Measurements from ENCODE around the gene SYTL3. TPM values are rescaled to one million over a fixed set of nuclear protein-coding genes. Genes with fewer than 3 reads are reported as not detected.

Gene SYTL3
- total RNA-seq, 1 donor from 2014 or later: 0.77 TPM

DNA sequence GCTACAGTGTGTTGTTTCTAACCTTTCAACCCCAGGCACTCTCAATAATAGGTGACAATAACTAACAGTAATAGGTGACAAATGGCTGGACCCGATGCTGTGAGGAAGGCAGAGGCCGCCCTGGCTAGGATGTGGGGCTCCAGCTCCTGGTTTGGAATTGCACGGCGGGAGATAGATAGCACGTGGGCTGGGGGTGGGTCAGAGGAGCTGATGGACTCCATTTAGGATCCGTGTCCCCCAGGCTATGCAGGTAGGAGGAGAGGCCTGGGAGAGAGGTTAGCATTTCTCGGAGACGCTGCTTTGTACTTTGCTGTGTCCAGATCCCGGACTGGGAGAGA is 107.9 kb downstream of the SYTL3 start:
- H3K9me3 Mint-ChIP-seq (ENCODE audit: unreplicated experiment): no peaks in the 10 kb centered on the region
- DNase-seq (ENCODE audit: low spot score): no peak
- H3K36me3 Mint-ChIP-seq (ENCODE audit: low read depth, unreplicated experiment): no peaks in the 10 kb centered on the region
- TF ChIP-seq, protein P1, sequence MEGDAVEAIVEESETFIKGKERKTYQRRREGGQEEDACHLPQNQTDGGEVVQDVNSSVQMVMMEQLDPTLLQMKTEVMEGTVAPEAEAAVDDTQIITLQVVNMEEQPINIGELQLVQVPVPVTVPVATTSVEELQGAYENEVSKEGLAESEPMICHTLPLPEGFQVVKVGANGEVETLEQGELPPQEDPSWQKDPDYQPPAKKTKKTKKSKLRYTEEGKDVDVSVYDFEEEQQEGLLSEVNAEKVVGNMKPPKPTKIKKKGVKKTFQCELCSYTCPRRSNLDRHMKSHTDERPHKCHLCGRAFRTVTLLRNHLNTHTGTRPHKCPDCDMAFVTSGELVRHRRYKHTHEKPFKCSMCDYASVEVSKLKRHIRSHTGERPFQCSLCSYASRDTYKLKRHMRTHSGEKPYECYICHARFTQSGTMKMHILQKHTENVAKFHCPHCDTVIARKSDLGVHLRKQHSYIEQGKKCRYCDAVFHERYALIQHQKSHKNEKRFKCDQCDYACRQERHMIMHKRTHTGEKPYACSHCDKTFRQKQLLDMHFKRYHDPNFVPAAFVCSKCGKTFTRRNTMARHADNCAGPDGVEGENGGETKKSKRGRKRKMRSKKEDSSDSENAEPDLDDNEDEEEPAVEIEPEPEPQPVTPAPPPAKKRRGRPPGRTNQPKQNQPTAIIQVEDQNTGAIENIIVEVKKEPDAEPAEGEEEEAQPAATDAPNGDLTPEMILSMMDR (IDR thresholded peaks at IDR 0.05; ENCODE audit: unreplicated experiment): no peak
- no peak overlapping the region for H3K27ac Mint-ChIP-seq (ENCODE audit: unreplicated experiment)
- H3K27me3 Mint-ChIP-seq (ENCODE audit: unreplicated experiment): peaks cover 11% of the 10 kb centered on the region
- H3K4me3 Mint-ChIP-seq (ENCODE audit: unreplicated experiment): no peak overlapping the region
- no peaks in the 10 kb centered on the region for H3K4me1 Mint-ChIP-seq (ENCODE audit: unreplicated experiment)

DNA sequence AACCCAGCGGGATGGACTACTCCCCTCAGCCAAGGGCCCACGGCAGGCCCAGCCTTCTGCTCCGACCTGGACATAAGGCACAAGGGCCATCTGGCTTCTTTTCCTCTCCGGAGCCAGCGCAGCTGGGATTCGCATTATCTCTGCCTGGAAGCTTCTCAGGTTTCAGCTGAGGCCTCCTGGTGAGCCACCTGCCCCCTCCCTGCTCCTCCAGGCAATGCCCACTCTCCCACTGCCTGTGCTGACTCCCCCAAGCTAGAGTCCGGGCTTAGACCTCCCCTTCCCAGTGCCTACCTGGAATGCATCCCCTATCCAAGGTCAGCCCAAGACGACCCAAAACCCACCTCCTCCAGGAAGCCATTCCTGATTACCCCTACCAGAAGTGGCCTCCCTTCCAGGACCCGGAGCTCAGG is 108.6 kb downstream of the SYTL3 start:
- no peak overlapping the region for H3K4me3 Mint-ChIP-seq (ENCODE audit: unreplicated experiment)
- H3K9me3 Mint-ChIP-seq (ENCODE audit: unreplicated experiment): no peaks in the 10 kb centered on the region
- no peak overlapping the region for H3K27ac Mint-ChIP-seq (ENCODE audit: unreplicated experiment)
- no peaks in the 10 kb centered on the region for H3K36me3 Mint-ChIP-seq (ENCODE audit: low read depth, unreplicated experiment)
- TF ChIP-seq, protein P1 (IDR thresholded peaks at IDR 0.05; ENCODE audit: unreplicated experiment): no peak
- DNase-seq (ENCODE audit: low spot score): no peak
- H3K4me1 Mint-ChIP-seq (ENCODE audit: unreplicated experiment): no peaks in the 10 kb centered on the region
- peaks cover 11% of the 10 kb centered on the region for H3K27me3 Mint-ChIP-seq (ENCODE audit: unreplicated experiment)

DNA sequence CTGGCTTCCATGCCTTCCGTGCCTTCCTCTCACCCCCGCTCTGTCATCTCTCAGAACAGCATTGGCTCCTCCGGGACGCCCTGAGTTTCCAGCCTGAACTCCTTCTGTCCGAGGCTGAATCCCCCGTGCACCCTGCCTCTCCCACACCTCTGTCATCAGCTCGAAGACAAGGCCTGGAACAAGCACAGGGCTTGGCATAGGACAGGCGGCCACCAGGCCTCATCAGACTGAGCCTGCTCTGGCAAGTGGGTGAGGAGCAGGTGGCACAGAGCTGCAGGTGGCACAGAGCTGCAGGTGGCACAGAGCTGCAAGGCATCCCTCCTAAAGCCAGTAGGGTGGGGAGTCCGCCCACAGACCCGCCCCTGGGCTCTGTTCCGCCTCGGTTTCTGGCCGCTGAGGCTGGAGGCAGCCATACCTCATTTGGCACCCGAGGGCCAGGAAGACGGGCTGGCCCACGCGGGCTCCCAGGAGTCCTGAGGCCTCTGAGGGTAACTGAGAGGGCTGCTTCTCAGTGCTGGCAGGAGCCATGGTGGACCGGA is 109.2 kb downstream of the SYTL3 start:
- Mint-ChIP-seq H3K36me3 (ENCODE audit: low read depth, unreplicated experiment) (no peaks in the 10 kb centered on the region), H3K27me3 (ENCODE audit: unreplicated experiment) (peaks cover 12% of the 10 kb centered on the region), H3K4me3 (ENCODE audit: unreplicated experiment) (no peak overlapping the region), H3K4me1 (ENCODE audit: unreplicated experiment) (no peaks in the 10 kb centered on the region), H3K27ac (ENCODE audit: unreplicated experiment) (no peak overlapping the region), H3K9me3 (ENCODE audit: unreplicated experiment) (no peaks in the 10 kb centered on the region)
- TF ChIP-seq, protein P1 (IDR thresholded peaks at IDR 0.05; ENCODE audit: unreplicated experiment): no peak
- no peak for DNase-seq (ENCODE audit: low spot score)

DNA sequence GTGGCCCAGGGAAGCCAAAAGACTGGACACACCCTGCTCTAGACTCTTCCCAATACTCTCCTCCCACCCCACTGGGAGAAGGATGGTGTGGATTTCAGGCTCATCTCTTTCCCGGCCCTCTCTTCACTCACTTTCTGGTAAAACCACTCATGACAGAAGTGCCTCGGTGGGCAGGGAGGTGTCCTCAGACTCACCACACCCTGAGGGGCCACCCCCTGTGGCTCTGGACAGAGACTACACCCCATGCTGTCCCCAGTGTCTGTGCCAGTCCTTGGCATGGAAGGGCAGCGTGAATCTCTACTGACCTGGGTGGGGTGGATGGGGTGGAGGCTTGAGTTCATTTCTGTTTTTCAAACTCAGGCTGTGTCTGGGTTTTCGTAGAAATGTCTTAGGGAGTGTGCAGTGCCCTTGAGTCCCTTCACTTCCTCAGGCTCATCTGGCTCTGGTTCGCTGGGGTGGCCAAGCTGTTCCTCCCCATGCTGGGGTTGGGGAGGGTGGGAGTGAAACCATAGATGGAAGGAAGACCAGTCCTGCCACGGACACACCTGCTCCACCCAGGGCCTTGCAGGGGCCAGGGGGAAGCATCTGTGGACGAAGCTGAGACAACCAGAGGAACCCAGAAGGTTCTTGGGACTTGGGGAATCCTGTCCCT is 110.2 kb downstream of the SYTL3 start:
- no peaks in the 10 kb centered on the region for H3K4me1 Mint-ChIP-seq (ENCODE audit: unreplicated experiment)
- no peak overlapping the region for H3K4me3 Mint-ChIP-seq (ENCODE audit: unreplicated experiment)
- H3K27ac Mint-ChIP-seq (ENCODE audit: unreplicated experiment): no peak overlapping the region
- no peak for DNase-seq (ENCODE audit: low spot score)
- H3K36me3 Mint-ChIP-seq (ENCODE audit: low read depth, unreplicated experiment): peaks cover 6% of the 10 kb centered on the region
- H3K27me3 Mint-ChIP-seq (ENCODE audit: unreplicated experiment): peaks cover 11% of the 10 kb centered on the region
- no peaks in the 10 kb centered on the region for H3K9me3 Mint-ChIP-seq (ENCODE audit: unreplicated experiment)
- TF ChIP-seq, protein P1 (IDR thresholded peaks at IDR 0.05; ENCODE audit: unreplicated experiment): no peak

DNA sequence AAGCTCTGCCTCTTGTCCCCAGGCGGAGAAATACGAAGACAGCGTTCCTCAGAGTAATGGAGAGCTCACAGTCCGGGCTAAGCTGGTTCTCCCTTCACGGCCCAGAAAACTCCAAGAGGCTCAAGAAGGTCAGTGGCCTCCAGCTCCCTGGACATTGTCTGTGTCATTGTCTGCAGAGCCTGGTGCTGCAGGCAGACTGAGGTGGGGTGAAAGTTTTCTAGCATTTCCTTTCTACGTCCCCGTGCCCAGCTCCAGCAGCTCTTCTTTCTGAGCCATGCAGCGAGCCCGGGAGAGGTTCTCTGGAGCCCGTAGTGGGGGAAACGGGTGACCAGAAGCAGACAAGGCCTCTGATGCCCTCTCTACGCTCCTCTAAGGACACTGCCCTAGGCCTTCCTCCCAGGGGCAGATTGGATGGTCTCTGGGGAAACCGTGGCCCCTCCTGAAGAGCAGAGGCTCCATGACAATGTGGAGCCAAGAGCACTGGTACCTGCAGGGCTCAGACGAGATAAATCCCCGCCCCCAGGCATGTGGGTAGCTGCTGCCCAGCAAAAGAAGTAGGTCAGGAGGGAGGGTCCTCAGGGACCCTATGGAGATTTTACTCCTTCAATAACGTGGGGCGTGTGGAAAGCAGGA is 110.9 kb downstream of the SYTL3 start:
- H3K4me3 Mint-ChIP-seq (ENCODE audit: unreplicated experiment): no peak overlapping the region
- H3K4me1 Mint-ChIP-seq (ENCODE audit: unreplicated experiment): no peaks in the 10 kb centered on the region
- DNase-seq (ENCODE audit: low spot score): no peak
- TF ChIP-seq, protein P1 (IDR thresholded peaks at IDR 0.05; ENCODE audit: unreplicated experiment): no peak
- peaks cover 6% of the 10 kb centered on the region for H3K36me3 Mint-ChIP-seq (ENCODE audit: low read depth, unreplicated experiment)
- no peak overlapping the region for H3K27ac Mint-ChIP-seq (ENCODE audit: unreplicated experiment)
- no peaks in the 10 kb centered on the region for H3K9me3 Mint-ChIP-seq (ENCODE audit: unreplicated experiment)
- peaks cover 11% of the 10 kb centered on the region for H3K27me3 Mint-ChIP-seq (ENCODE audit: unreplicated experiment)

All from endothelial cell (in vitro differentiated cells).